Keratinocyte (primary cell): ENCODE measurements around the gene MAGI3. TPM values are rescaled to one million over a fixed set of nuclear protein-coding genes. Genes with fewer than 3 reads are reported as not detected.

Experiments used
- DNase-seq: peaks from one replicate; pipeline ENCODE4 v3.0.0-alpha.2; 2011; ENCODE audit warnings: low read depth, missing footprints, low spot score
- FAIRE-seq: peaks from 2 replicates; lab custom pipeline; 2011; peaks lifted over from hg19 to GRCh38; lab: Jason Lieb, UNC
- H2AFZ ChIP-seq: 2 replicates; pipeline ENCODE4 v1.6.0; 2012; ENCODE audit warnings: low read length, control low read depth, inconsistent platforms; ENCODE audit not compliant: control insufficient read depth
- H3K27ac ChIP-seq: 2 replicates; pipeline ENCODE4 v1.5.1; 2011; ENCODE audit warnings: low read length; ENCODE audit not compliant: control insufficient read depth, insufficient read depth
- H3K27me3 ChIP-seq: 3 replicates; pipeline ENCODE4 v1.6.0; 2011; ENCODE audit warnings: low read length; ENCODE audit not compliant: control insufficient read depth, insufficient read depth; ENCODE audit errors: extremely low read depth
- H3K36me3 ChIP-seq, 2 experiments: 2 replicates in 1 of 2; 3 replicates in 1 of 2; pipeline ENCODE4 v1.5.1; 2011; ENCODE audit warnings: low read length in 2 of 2, mild to moderate bottlenecking in 1 of 2; ENCODE audit not compliant: control insufficient read depth in 2 of 2, insufficient read depth in 2 of 2; ENCODE audit errors: extremely low read depth in 1 of 2
- H3K4me1 ChIP-seq: 3 replicates; pipeline ENCODE4 v1.5.1; 2011; ENCODE audit warnings: low read length; ENCODE audit not compliant: control insufficient read depth, insufficient read depth; ENCODE audit errors: extremely low read depth
- H3K4me2 ChIP-seq: 3 replicates; pipeline ENCODE4 v1.6.0; 2011; ENCODE audit warnings: low read depth, low read length; ENCODE audit not compliant: control insufficient read depth, insufficient read depth; ENCODE audit errors: extremely low read depth
- H3K4me3 ChIP-seq, 3 experiments: fragments of 200-600 bp in 1 of 3; sonication (generic) in 1 of 3; 2 replicates in 2 of 3; 3 replicates in 1 of 3; pipeline ENCODE4 v1.5.1; 2011 to 2016; ENCODE audit warnings: low read length in 3 of 3, mild to moderate bottlenecking in 3 of 3, control low read depth in 2 of 3, inconsistent platforms in 1 of 3, low read depth in 1 of 3, mixed read lengths in 1 of 3, mixed run types in 1 of 3, moderate library complexity in 1 of 3; ENCODE audit not compliant: control insufficient read depth in 2 of 3, insufficient read depth in 2 of 3; ENCODE audit errors: extremely low read depth in 1 of 3
- H3K79me2 ChIP-seq: 2 replicates; pipeline ENCODE4 v1.6.0; 2012; ENCODE audit warnings: low read length; ENCODE audit not compliant: control insufficient read depth, insufficient read depth
- H3K9ac ChIP-seq: 3 replicates; pipeline ENCODE4 v1.6.0; 2011; ENCODE audit warnings: low read length; ENCODE audit not compliant: control insufficient read depth, insufficient read depth; ENCODE audit errors: extremely low read depth
- H3K9me1 ChIP-seq: 3 replicates; pipeline ENCODE4 v1.6.0; 2011; ENCODE audit warnings: low read length; ENCODE audit not compliant: control insufficient read depth, insufficient read depth; ENCODE audit errors: extremely low read depth
- H3K9me3 ChIP-seq: 2 replicates; pipeline ENCODE4 v1.5.1; 2012; ENCODE audit warnings: low read depth, low read length; ENCODE audit not compliant: control insufficient read depth
- H4K20me1 ChIP-seq: 3 replicates; pipeline ENCODE4 v1.6.0; 2011; ENCODE audit warnings: low read length; ENCODE audit not compliant: control insufficient read depth, insufficient read depth; ENCODE audit errors: extremely low read depth
- EZH2 ChIP-seq: IDR thresholded peaks from one replicate; pipeline ENCODE4 v1.6.1; 2012; ENCODE audit warnings: inconsistent platforms, mild to moderate bottlenecking, low read length, moderate library complexity
- dilution Hi-C: fragments of 300-500 bp; cut with MboI; formaldehyde crosslinking; loops from one replicate; pipeline ENCODE4 v1.7.0; 2020; ENCODE audit warnings: low sequenced_read_pairs; ENCODE audit not compliant: extremely low pct_ligation_motif_present
- polyA plus RNA-seq, 5 experiments: library from polyadenylated mRNA; depleted of rRNA in 3 of 5; stranded (reverse) in 3 of 5; stranded (forward) in 1 of 5; unstranded in 1 of 5; fragments of >200 nt; gene quantifications; 1 replicate in 1 of 5; 2 replicates in 3 of 5; 3 replicates in 1 of 5; pipeline versions ENCODE4 v1.2.1 to v1.2.3, GENCODE V29; 2011 to 2012; ENCODE audit warnings: missing spikeins in 2 of 5, low read depth in 1 of 5, low replicate concordance in 1 of 5
- TF ChIP-seq, protein P1 (sequence below), 3 experiments: IDR thresholded peaks in 1 of 3; conservative IDR thresholded peaks in 1 of 3; optimal IDR thresholded peaks in 1 of 3; 2 replicates in 2 of 3; 3 replicates in 1 of 3; pipeline versions ENCODE3 to v1.5.1; 2011; ENCODE audit warnings: low read length in 3 of 3, mild to moderate bottlenecking in 3 of 3, moderate library complexity in 2 of 3, control low read depth in 1 of 3, inconsistent platforms in 1 of 3; ENCODE audit not compliant: insufficient read depth in 2 of 3; ENCODE audit errors: extremely low read depth in 1 of 3

The MAGI3 gene
- polyA plus RNA-seq, 1 donor (not counting 4 experiments of a cell fraction or from before 2014, with no cell fraction given): 3.2 TPM

DNA sequence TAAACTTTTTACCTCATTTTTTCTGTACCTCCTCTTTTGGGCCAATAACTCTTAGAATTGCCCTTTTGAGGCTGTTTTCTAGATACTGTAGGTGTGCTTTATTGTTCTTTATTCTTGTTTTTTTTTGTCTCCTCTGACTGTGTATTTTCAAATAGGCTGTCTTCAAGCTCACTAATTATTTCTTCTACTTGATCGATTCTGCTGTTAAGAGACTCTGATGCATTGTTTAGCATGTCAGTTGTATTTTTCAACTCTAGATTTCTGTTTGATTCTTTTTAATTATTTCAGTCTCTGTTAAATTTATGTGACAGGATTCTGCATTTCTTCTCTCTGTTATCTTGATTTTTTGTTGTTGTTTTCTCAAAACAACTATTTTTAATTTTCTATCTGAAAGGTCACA, 238.7 kb downstream of the MAGI3 start:
- no peaks in the 10 kb centered on the region for H3K9me1 ChIP-seq
- no peak for DNase-seq

GRCh38 chr1:113630340-113631327, 240.3 kb downstream of the MAGI3 start:
- Histone ChIP-seq H3K9me1 (no peaks in the 10 kb centered on the region), H3K4me2 (no peak overlapping the region), H3K27me3 (no peaks in the 10 kb centered on the region), H2AFZ (no peak overlapping the region), H3K9me3 (no peaks in the 10 kb centered on the region), H3K4me1 (no peaks in the 10 kb centered on the region), H3K4me3 (no peak overlapping the region), H4K20me1 (no peaks in the 10 kb centered on the region), H3K9ac (no peak overlapping the region), H3K79me2 (no peaks in the 10 kb centered on the region), H3K27ac (no peak overlapping the region), H3K36me3 (no peaks in the 10 kb centered on the region)
- FAIRE-seq (no peak), DNase-seq (no peak)
- dilution Hi-C loops: no loop called here
- TF ChIP-seq, protein P1, sequence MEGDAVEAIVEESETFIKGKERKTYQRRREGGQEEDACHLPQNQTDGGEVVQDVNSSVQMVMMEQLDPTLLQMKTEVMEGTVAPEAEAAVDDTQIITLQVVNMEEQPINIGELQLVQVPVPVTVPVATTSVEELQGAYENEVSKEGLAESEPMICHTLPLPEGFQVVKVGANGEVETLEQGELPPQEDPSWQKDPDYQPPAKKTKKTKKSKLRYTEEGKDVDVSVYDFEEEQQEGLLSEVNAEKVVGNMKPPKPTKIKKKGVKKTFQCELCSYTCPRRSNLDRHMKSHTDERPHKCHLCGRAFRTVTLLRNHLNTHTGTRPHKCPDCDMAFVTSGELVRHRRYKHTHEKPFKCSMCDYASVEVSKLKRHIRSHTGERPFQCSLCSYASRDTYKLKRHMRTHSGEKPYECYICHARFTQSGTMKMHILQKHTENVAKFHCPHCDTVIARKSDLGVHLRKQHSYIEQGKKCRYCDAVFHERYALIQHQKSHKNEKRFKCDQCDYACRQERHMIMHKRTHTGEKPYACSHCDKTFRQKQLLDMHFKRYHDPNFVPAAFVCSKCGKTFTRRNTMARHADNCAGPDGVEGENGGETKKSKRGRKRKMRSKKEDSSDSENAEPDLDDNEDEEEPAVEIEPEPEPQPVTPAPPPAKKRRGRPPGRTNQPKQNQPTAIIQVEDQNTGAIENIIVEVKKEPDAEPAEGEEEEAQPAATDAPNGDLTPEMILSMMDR (optimal IDR thresholded peaks at IDR 0.05 in 1 of 3, IDR thresholded peaks at IDR 0.05 in 1 of 3, conservative IDR thresholded peaks at IDR 0.05 in 1 of 3; ENCODE audit: extremely low read depth in 1 of 3, insufficient read depth in 2 of 3, low read length in 3 of 3): no peak
- TF ChIP-seq EZH2: no peak

More for the DNA sequence above, 238.7 kb downstream of the MAGI3 start:
- no peak for FAIRE-seq
- H3K36me3 ChIP-seq: no peaks in the 10 kb centered on the region
- H3K4me1 ChIP-seq: no peaks in the 10 kb centered on the region
- H3K27ac ChIP-seq: no peak overlapping the region
- dilution Hi-C loops: no loop called here
- H3K9ac ChIP-seq: no peak overlapping the region
- H3K79me2 ChIP-seq: no peaks in the 10 kb centered on the region
- no peak overlapping the region for H3K4me2 ChIP-seq
- H2AFZ ChIP-seq: no peak overlapping the region
- no peaks in the 10 kb centered on the region for H3K27me3 ChIP-seq
- no peaks in the 10 kb centered on the region for H3K9me3 ChIP-seq
- no peak overlapping the region for H3K4me3 ChIP-seq
- TF ChIP-seq EZH2: no peak
- TF ChIP-seq, protein P1 (optimal IDR thresholded peaks at IDR 0.05 in 1 of 3, IDR thresholded peaks at IDR 0.05 in 1 of 3, conservative IDR thresholded peaks at IDR 0.05 in 1 of 3; ENCODE audit: extremely low read depth in 1 of 3, insufficient read depth in 2 of 3, low read length in 3 of 3): no peak
- H4K20me1 ChIP-seq: no peaks in the 10 kb centered on the region
